IPS DF 6.9 (cell line): ENCODE results near the gene PWP2.
"Not testable (repeated sequence)": the region's sequence is repeated elsewhere in the genome, so short reads cannot be mapped to it uniquely, and the experiment has no call there.

Experiments
- DNase-seq: peaks from one replicate; pipeline ENCODE4 v3.0.0-alpha.2; 2013; ENCODE audit warnings: low read depth, low spot score
- H3K27ac ChIP-seq: one replicate; pipeline ENCODE4 v1.5.1; 2013; ENCODE audit warnings: low read length, control low read depth
- H3K27me3 ChIP-seq: 2 replicates; pipeline ENCODE4 v1.6.1; 2013; ENCODE audit warnings: mild to moderate bottlenecking, low read length; ENCODE audit not compliant: control insufficient read depth, insufficient read depth
- H3K36me3 ChIP-seq: 2 replicates; pipeline ENCODE4 v1.6.1; 2013; ENCODE audit warnings: low read length; ENCODE audit not compliant: control insufficient read depth, insufficient read depth
- H3K4me1 ChIP-seq: 2 replicates; pipeline ENCODE4 v1.6.1; 2013; ENCODE audit warnings: low read length; ENCODE audit not compliant: control insufficient read depth, insufficient read depth
- H3K4me3 ChIP-seq: 2 replicates; pipeline ENCODE4 v1.5.1; 2013; ENCODE audit warnings: mild to moderate bottlenecking, low read length
- H3K9me3 ChIP-seq: 2 replicates; pipeline ENCODE4 v1.6.1; 2013; ENCODE audit warnings: low read length, inconsistent platforms; ENCODE audit not compliant: control insufficient read depth, insufficient read depth
- WGBS: extraction: QIAGEN DNeasy Blood & Tissue Kit; methylation state at CpG from one replicate; pipeline ENCODE4 v1.1.7; 2013; ENCODE audit warnings: mixed read lengths, missing lambda C conversion rate; ENCODE audit not compliant: insufficient read length, insufficient coverage; 5-methylcytosine and 5-hydroxymethylcytosine counted together

The PWP2 gene

GRCh38 chr21:44107026-44107501 is at the start of gene PWP2:
TSS of gene PWP2 (plus strand) at chr21:44107399. CDS start at chr21:44107417, 18 bp downstream.
- not testable (repeated sequence) for H3K4me1 ChIP-seq, H3K4me3 ChIP-seq, H3K9me3 ChIP-seq, DNase-seq, H3K27me3 ChIP-seq, H3K27ac ChIP-seq, H3K36me3 ChIP-seq
- no CpG with 5 or more reads among the region's 66 CpGs for WGBS

GRCh38 chr21:44057960-44058651 is 49.1 kb upstream of the PWP2 start:
- no CpG with 5 or more reads among the region's 15 CpGs for WGBS
- Histone ChIP-seq H3K4me3 (no peak overlapping the region), H3K4me1 (no peaks in the 10 kb centered on the region), H3K36me3 (peaks cover 3% of the 10 kb centered on the region; the same call in 1 of the 2 replicates), H3K9me3 (no peaks in the 10 kb centered on the region), H3K27me3 (no peaks in the 10 kb centered on the region), H3K27ac (no peak overlapping the region)
- no peak for DNase-seq

GRCh38 chr21:44058652-44058964 is 48.6 kb upstream of the PWP2 start:
- WGBS, result no CpG with 5 or more reads among the region's 12 CpGs
- Histone ChIP-seq H3K27me3 (no peaks in the 10 kb centered on the region), H3K4me3 (no peak overlapping the region), H3K27ac (no peak overlapping the region), H3K4me1 (no peaks in the 10 kb centered on the region), H3K9me3 (no peaks in the 10 kb centered on the region), H3K36me3 (peaks cover 6% of the 10 kb centered on the region)
- no peak for DNase-seq

- Histone ChIP-seq H3K27ac (no peak overlapping the region), H3K36me3 (peaks cover 6% of the 10 kb centered on the region), H3K27me3 (no peaks in the 10 kb centered on the region), H3K4me3 (no peak overlapping the region), H3K4me1 (no peaks in the 10 kb centered on the region), H3K9me3 (no peaks in the 10 kb centered on the region)
- no CpG with 5 or more reads among the region's 17 CpGs for WGBS
- DNase-seq, result no peak
Observed at GRCh38 chr21:44058981-44059380, 48.2 kb upstream of the PWP2 start.

GRCh38 chr21:44059710-44060109 is 47.5 kb upstream of the PWP2 start:
- H3K9me3 ChIP-seq, result no peaks in the 10 kb centered on the region
- peaks cover 8% of the 10 kb centered on the region for H3K36me3 ChIP-seq
- H3K27ac ChIP-seq, result no peak overlapping the region
- no peaks in the 10 kb centered on the region for H3K4me1 ChIP-seq
- H3K4me3 ChIP-seq, result no peak overlapping the region
- no peak for DNase-seq
- H3K27me3 ChIP-seq, result no peaks in the 10 kb centered on the region
- WGBS, result no CpG with 5 or more reads among the region's 4 CpGs

- no peak overlapping the region for H3K4me3 ChIP-seq
- H3K27ac ChIP-seq, result no peak overlapping the region
- DNase-seq, result no peak
- peaks cover 8% of the 10 kb centered on the region for H3K36me3 ChIP-seq
- H3K4me1 ChIP-seq, result no peaks in the 10 kb centered on the region
- H3K9me3 ChIP-seq, result no peaks in the 10 kb centered on the region
- WGBS, result no CpG with 5 or more reads among the region's 7 CpGs
- no peaks in the 10 kb centered on the region for H3K27me3 ChIP-seq
Observed at GRCh38 chr21:44062380-44062779, 44.8 kb upstream of the PWP2 start.

- Histone ChIP-seq H3K4me3 (no peak overlapping the region), H3K27ac (no peak overlapping the region), H3K36me3 (peaks cover 8% of the 10 kb centered on the region), H3K4me1 (no peaks in the 10 kb centered on the region), H3K27me3 (no peaks in the 10 kb centered on the region), H3K9me3 (no peaks in the 10 kb centered on the region)
- no peak for DNase-seq
- no CpG with 5 or more reads among the region's 19 CpGs for WGBS
Observed at GRCh38 chr21:44063151-44063912, 43.9 kb upstream of the PWP2 start.

GRCh38 chr21:44064852-44065403 is 42.3 kb upstream of the PWP2 start:
- no peaks in the 10 kb centered on the region for H3K4me1 ChIP-seq
- no peak for DNase-seq
- no CpG with 5 or more reads among the region's 13 CpGs for WGBS
- no peaks in the 10 kb centered on the region for H3K27me3 ChIP-seq
- no peak overlapping the region for H3K4me3 ChIP-seq
- H3K36me3 ChIP-seq, result peaks cover 9% of the 10 kb centered on the region
- no peaks in the 10 kb centered on the region for H3K9me3 ChIP-seq
- no peak overlapping the region for H3K27ac ChIP-seq

GRCh38 chr21:44065428-44065827 is 41.8 kb upstream of the PWP2 start:
- H3K9me3 ChIP-seq, result no peaks in the 10 kb centered on the region
- no peak overlapping the region for H3K4me3 ChIP-seq
- no peaks in the 10 kb centered on the region for H3K27me3 ChIP-seq
- WGBS, result no CpG with 5 or more reads among the region's 9 CpGs
- no peak for DNase-seq
- H3K27ac ChIP-seq, result no peak overlapping the region
- peaks cover 8% of the 10 kb centered on the region for H3K36me3 ChIP-seq
- no peaks in the 10 kb centered on the region for H3K4me1 ChIP-seq

- no peaks in the 10 kb centered on the region for H3K27me3 ChIP-seq
- H3K4me3 ChIP-seq, result no peak overlapping the region
- H3K27ac ChIP-seq, result no peak overlapping the region
- WGBS, result no CpG with 5 or more reads among the region's 10 CpGs
- H3K36me3 ChIP-seq, result peaks cover 8% of the 10 kb centered on the region
- no peaks in the 10 kb centered on the region for H3K4me1 ChIP-seq
- no peak for DNase-seq
- no peaks in the 10 kb centered on the region for H3K9me3 ChIP-seq
Observed at GRCh38 chr21:44066116-44066515, 41.1 kb upstream of the PWP2 start.
